SKM-1 (cell line): ENCODE results near the gene MTA3.
"Not testable (repeated sequence)": the region's sequence is repeated elsewhere in the genome, so short reads cannot be mapped to it uniquely, and the experiment has no call there.

Experiments
- DNase-seq: peaks from one replicate; lab custom pipeline; 2025; ENCODE audit not compliant: unreplicated experiment; lab: John Stamatoyannopoulos, UW

Gene MTA3

GRCh38 chr2:42568401-42569115 lies at the start of gene MTA3:
Gene MTA3, plus strand, starts transcription at chr2:42568632. Its CDS starts 114 bp downstream, at chr2:42568746.
- no peak for DNase-seq

- no peak for DNase-seq
Observed at GRCh38 chr2:42519624-42520023, 48.8 kb upstream of the MTA3 start.

GRCh38 chr2:42522035-42522434 lies 46.4 kb upstream of the MTA3 start:
- no peak for DNase-seq

GRCh38 chr2:42523341-42523740 lies 45.1 kb upstream of the MTA3 start:
- no peak for DNase-seq

- DNase-seq, result no peak
Observed at GRCh38 chr2:42532397-42532796, 36.0 kb upstream of the MTA3 start.

GRCh38 chr2:42537493-42537892 lies 30.9 kb upstream of the MTA3 start:
- no peak for DNase-seq

- no peak for DNase-seq
Observed at GRCh38 chr2:42542871-42543270, 25.6 kb upstream of the MTA3 start.

GRCh38 chr2:42545023-42545721 lies 23.3 kb upstream of the MTA3 start:
- DNase-seq, result no peak

GRCh38 chr2:42545841-42546390 lies 22.5 kb upstream of the MTA3 start:
- no peak for DNase-seq

GRCh38 chr2:42547014-42547413 lies 21.4 kb upstream of the MTA3 start:
- peak; percentile 76 for DNase-seq

- DNase-seq, result no peak
Observed at GRCh38 chr2:42547446-42548295, 20.8 kb upstream of the MTA3 start.

GRCh38 chr2:42550870-42551269 lies 17.6 kb upstream of the MTA3 start:
- no peak for DNase-seq

- DNase-seq, result no peak
Observed at GRCh38 chr2:42554392-42554791, 14.0 kb upstream of the MTA3 start.

- DNase-seq, result no peak
Observed at GRCh38 chr2:42556315-42556890, 12.0 kb upstream of the MTA3 start.

GRCh38 chr2:42557306-42557705 lies 11.1 kb upstream of the MTA3 start:
- DNase-seq, result no peak

GRCh38 chr2:42558827-42559226 lies 9.6 kb upstream of the MTA3 start:
- no peak for DNase-seq

GRCh38 chr2:42560133-42560532 lies 8.3 kb upstream of the MTA3 start:
- not testable (repeated sequence) for DNase-seq

GRCh38 chr2:42560899-42561298 lies 7.5 kb upstream of the MTA3 start:
- no peak for DNase-seq

GRCh38 chr2:42562474-42563144 lies 5.8 kb upstream of the MTA3 start:
- DNase-seq, result no peak

GRCh38 chr2:42566025-42566424 lies 2.4 kb upstream of the MTA3 start:
- no peak for DNase-seq
